ENCODE results near the gene ALAS2. TPM values are rescaled to one million over a fixed set of nuclear protein-coding genes. Genes with fewer than 3 reads are reported as not detected.

Gene ALAS2
- total RNA-seq, 1 donor, result not detected

- TF ChIP-seq, protein P1, sequence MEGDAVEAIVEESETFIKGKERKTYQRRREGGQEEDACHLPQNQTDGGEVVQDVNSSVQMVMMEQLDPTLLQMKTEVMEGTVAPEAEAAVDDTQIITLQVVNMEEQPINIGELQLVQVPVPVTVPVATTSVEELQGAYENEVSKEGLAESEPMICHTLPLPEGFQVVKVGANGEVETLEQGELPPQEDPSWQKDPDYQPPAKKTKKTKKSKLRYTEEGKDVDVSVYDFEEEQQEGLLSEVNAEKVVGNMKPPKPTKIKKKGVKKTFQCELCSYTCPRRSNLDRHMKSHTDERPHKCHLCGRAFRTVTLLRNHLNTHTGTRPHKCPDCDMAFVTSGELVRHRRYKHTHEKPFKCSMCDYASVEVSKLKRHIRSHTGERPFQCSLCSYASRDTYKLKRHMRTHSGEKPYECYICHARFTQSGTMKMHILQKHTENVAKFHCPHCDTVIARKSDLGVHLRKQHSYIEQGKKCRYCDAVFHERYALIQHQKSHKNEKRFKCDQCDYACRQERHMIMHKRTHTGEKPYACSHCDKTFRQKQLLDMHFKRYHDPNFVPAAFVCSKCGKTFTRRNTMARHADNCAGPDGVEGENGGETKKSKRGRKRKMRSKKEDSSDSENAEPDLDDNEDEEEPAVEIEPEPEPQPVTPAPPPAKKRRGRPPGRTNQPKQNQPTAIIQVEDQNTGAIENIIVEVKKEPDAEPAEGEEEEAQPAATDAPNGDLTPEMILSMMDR (IDR thresholded peaks at IDR 0.05; ENCODE audit: insufficient read depth, low read length), result no peak
- DNase-seq (ENCODE audit: low read depth), result no peak
- H3K4me3 ChIP-seq (ENCODE audit: low read depth, low read length), result no peak overlapping the region
Observed at GRCh38 chrX:54964766-54965497, 65.8 kb downstream of the ALAS2 start.

DNA sequence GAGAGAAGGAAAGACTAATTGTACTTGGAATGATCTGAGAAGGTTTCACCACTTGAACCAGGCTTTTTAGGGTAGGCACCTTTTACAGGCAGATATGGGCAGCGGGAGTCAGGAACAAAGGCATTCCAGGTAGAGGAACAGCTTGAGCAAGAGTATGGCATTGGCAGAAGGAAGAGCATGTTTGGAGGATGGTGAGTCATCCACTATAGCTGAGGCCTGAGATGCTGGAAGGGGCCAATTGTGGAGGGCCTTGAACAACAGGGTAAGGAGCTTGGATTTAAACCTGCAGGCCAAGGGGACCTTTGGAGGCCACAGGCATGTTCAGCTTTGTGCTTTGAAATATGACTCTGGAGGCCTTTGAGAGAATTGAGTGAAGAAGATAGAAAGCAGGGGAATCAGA, 69.0 kb downstream of the ALAS2 start:
- H3K4me3 ChIP-seq (ENCODE audit: low read depth, low read length), result no peak overlapping the region
- TF ChIP-seq, protein P1 (IDR thresholded peaks at IDR 0.05; ENCODE audit: insufficient read depth, low read length), result no peak
- no peak for DNase-seq (ENCODE audit: low read depth)

Other genes with a start within 250 kb of the ALAS2 start
- gene ITIH6, start 232.7 kb downstream of the ALAS2 start, total RNA-seq (ENCODE audit: low replicate concordance), result not detected in 2 replicates
- 147 and 163 TPM in 2 replicates for gene MAGED2, start 223.2 kb downstream of the ALAS2 start, total RNA-seq (ENCODE audit: low replicate concordance)
- 12.5 and 13.1 TPM in 2 replicates for gene TRO, start 110.2 kb downstream of the ALAS2 start, total RNA-seq (ENCODE audit: low replicate concordance)
- gene PFKFB1, start 36.8 kb downstream of the ALAS2 start, total RNA-seq (ENCODE audit: low replicate concordance), result 0.09 TPM in 1 of 2 replicates, not detected in the other
- gene APEX2, start 30.6 kb downstream of the ALAS2 start, total RNA-seq (ENCODE audit: low replicate concordance), result 4.7 and 8.8 TPM in 2 replicates
- gene PAGE2B, start 44.1 kb upstream of the ALAS2 start, total RNA-seq (ENCODE audit: low replicate concordance), result not detected in 2 replicates
- not detected in 2 replicates for gene PAGE2, start 58.0 kb upstream of the ALAS2 start, total RNA-seq (ENCODE audit: low replicate concordance)
- gene PAGE5, start 189.4 kb upstream of the ALAS2 start, total RNA-seq (ENCODE audit: low replicate concordance), result not detected in 2 replicates
- not detected in 2 replicates for gene PAGE3, start 233.9 kb upstream of the ALAS2 start, total RNA-seq (ENCODE audit: low replicate concordance)